Posterior cingulate gyrus (tissue), 11 donors: ENCODE results near the gene NFKBIZ.
"Not testable (repeated sequence)": the region's sequence is repeated elsewhere in the genome, so short reads cannot be mapped to it uniquely, and the experiment has no call there.

Experiments used
- DNase-seq, 10 donors: peaks; one replicate each; pipeline versions ENCODE4 v3.0.0 to v3.0.0-alpha.2; 2020 to 2021; ENCODE audit warnings: mixed read lengths in 3 of 10
- intact Hi-C: fragments of 100-400 bp; cut with DNase I; formaldehyde crosslinking; loops from one replicate; pipeline ENCODE4 v1.15.1; 2023

Gene NFKBIZ

GRCh38 chr3:101867511-101867910 lies 18.2 kb downstream of the NFKBIZ start:
- DNase-seq, result no peak
- intact Hi-C loops, result no loop called here

DNA sequence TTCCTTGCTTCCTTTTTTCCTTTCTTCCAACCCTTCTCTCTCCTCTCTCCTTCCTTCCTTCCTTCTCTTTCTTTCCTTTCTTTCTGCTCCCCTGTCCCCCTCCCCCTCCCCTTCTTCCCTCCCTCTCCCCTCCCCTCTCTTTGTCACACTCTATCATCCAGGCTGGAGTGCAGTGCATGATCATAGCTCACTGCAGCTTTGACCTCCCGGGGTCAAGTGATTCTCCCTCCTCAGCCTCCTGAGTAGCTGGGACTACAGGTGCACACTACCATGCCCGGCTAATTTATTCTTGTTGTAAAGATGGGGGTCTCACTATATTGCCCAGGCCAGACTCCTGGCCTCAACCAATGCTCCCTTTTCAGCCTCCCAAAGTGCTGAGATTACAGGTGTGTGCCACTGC lies 18.7 kb downstream of the NFKBIZ start:
- DNase-seq, result no peak
- intact Hi-C loops, result no loop called here

- intact Hi-C loops, result no loop called here
These were observed 19.5 kb downstream of the NFKBIZ start for GRCh38 chr3:101868534-101869464.

GRCh38 chr3:101870138-101870537 lies 20.8 kb downstream of the NFKBIZ start:
- no peak for DNase-seq
- intact Hi-C loops, result no loop called here

More at GRCh38 chr3:101868534-101869464, 19.5 kb downstream of the NFKBIZ start:
- DNase-seq, result no peak

DNA sequence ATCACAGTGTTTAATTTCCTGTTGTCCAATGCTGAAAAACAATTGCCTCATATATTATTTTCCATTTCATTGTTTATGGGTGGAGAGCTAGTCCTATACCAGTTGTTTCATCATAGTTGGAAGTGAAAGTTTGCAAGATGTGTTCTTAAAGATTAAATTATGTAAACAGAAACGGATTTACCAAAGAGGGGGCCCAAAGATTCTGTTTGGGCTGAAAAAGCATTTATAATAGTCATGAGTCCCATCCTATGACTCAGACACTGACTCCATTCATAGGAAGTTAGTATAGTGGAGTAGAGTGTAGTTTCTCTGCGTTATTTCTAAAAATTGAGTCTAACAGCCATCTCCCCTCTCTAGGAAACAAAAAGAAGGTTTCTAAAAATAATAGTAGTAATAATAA lies 24.3 kb downstream of the NFKBIZ start:
- intact Hi-C loops, result no loop called here
- DNase-seq, result no peak

DNA sequence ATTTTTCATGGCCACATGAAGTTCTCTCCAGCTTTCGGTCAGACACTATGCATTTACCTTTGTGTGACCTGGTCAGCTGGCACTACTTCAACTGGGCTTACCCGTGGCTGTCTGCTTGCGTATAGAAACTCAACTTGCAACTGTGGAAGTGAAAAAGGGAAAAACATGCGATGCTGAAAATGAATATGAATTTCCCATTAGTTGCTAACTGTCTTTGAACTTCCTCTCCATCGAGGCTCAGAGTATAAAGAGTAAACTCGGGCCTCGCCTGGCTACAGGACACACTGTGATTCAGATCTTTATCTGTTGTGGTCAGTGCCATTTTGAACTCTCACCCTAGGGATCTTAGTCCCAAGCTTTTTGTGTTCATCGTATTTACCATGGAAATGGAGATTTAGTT lies 26.8 kb downstream of the NFKBIZ start:
- intact Hi-C loops, result no loop called here
- DNase-seq, result no peak

DNA sequence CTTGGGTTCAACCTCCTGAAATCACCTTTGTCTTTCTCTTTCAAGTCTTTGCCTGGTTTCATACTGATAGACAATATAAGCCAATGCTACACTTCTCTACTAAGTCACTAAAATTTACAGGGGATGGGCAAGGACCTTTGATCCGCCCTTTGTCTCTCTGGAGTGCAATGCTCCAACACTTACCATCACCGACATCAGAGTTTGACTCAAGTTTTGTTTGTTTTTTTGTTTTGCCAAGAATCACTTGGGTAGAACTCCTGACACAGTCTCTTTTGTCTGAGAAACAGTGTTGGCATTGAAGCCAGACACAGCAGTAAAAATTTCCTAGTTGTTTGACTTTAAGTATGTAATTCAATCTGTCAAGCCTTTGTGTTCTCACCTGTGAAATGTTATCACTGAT lies 29.3 kb downstream of the NFKBIZ start:
- no peak for DNase-seq
- intact Hi-C loops, result no loop called here

- no peak for DNase-seq
- intact Hi-C loops, result no loop called here
These were observed 29.8 kb downstream of the NFKBIZ start for GRCh38 chr3:101879102-101879501.

DNA sequence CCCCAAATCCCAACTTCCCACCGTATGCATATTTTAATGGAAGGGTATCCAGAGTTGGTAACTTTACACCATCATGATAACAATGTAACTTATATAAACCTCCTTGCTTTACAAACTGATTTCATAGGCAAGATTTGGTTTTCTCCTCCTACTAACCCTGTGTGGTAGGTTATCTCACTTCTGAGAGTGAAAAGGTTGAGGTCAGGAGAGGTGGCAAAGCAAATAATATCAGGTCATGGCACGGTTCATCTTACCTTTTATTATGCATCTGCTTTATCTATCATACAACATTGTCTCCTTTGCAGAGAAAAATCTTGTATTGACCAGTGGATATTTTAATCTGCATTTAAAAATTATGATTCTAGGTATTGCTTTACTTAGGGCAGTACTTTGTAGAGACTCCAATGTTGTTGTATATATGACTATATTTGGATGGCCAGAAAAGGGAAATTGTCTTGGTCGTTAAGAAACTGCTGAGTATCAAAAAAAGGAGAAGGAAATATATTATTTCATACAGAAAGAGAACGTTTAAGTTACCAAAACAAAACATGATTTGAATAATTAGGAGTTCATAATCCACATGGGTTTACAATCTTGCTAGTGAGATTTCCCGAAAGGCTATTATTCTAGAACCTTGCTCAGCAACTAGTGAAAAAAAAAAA lies 30.4 kb downstream of the NFKBIZ start:
- intact Hi-C loops, result no loop called here
- no peak for DNase-seq

GRCh38 chr3:101884776-101885175 lies 35.5 kb downstream of the NFKBIZ start:
- intact Hi-C loops, result no loop called here
- DNase-seq, result no peak

DNA sequence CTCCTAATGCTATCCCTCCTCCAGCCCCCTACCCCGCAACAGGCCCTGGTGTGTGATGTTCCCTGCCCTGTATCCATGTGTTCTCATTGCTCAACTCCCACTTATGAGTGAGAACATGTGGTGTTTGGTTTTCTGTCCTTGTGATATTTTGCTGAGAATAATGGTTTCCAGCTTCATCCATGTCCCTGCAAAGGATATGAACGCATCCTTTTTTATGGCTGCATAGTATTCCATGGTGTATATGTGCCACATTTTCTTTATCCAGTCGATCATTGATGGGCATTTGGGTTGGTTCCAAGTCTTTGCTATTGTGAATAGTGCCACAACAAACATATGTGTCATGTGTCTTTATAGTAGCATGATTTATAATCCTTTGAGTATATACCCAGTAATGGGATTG lies 36.3 kb downstream of the NFKBIZ start:
- intact Hi-C loops, DNase-seq: not testable (repeated sequence)

GRCh38 chr3:101886626-101887025 lies 37.3 kb downstream of the NFKBIZ start:
- no peak for DNase-seq
- intact Hi-C loops, result no loop called here

GRCh38 chr3:101888653-101889052 lies 39.3 kb downstream of the NFKBIZ start:
- no peak for DNase-seq
- intact Hi-C loops, result no loop called here

- intact Hi-C loops, result no loop called here
- no peak for DNase-seq
These were observed 41.4 kb downstream of the NFKBIZ start for GRCh38 chr3:101890716-101891115.

DNA sequence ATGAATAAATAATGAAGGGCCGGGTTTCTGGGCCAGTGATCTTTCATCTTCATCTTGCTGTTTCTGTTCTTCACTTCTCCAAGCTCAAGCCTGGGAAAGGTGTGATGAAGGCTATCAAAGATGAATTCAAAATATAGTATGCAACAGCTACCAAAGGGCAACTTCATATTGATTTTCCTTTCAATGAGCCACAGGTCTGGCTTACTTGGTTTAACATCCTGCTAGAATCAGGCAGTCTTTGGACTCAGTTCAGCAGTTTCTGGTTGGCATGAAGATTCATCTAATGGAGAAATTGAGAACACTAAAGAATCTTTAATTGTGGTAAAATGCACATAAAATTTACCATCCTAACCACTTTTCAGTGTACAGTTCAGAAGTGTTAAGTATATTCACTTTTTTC lies 43.3 kb downstream of the NFKBIZ start:
- intact Hi-C loops, result no loop called here
- DNase-seq, result no peak

GRCh38 chr3:101896083-101896757 lies 46.9 kb downstream of the NFKBIZ start:
- intact Hi-C loops, result no loop called here
- no peak for DNase-seq

GRCh38 chr3:101897013-101897412 lies 47.7 kb downstream of the NFKBIZ start:
- intact Hi-C loops, result no loop called here
- no peak for DNase-seq

DNA sequence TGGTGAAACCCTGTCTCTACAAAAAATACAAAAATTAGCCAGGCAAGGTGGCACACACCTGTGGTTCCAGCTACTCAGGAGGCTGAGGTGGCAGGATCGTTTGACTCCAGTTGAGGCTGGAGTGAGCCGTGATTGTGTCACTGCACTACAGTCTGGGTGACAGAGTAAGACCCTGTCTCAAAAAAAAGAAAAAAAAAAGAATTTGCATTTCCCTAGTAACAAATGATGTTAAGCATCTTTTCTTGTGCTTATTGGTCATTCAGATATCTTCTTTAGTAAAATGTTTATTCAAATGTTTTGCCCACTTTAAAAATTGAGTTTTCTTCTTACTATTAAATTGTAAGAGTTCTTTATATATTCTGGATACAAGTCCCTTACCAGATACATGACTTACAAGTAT lies 48.7 kb downstream of the NFKBIZ start:
- no peak for DNase-seq
- intact Hi-C loops, result no loop called here

GRCh38 chr3:101898752-101899169 lies 49.4 kb downstream of the NFKBIZ start:
- no peak for DNase-seq

DNA sequence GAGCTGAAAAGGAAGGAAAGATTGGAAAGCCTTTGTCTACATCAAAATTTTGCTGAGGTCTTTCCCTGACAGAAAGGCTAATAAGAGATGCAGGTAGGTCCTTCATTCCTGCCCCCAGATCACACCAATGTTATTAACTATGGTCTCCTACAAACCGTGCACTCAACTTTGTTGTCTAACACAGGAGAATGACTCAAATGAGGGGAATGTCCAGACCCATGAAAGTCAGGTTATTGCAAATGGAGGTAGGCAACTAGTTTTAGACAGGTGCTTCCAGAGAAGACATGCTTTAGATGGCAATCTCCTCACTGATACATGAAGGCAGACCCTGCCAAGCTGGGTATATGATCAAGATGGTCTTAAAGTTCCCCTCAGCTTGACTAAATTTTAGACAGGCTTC lies 51.0 kb downstream of the NFKBIZ start:
- intact Hi-C loops, result no loop called here
- DNase-seq, result no peak

More at GRCh38 chr3:101898752-101899169, 49.4 kb downstream of the NFKBIZ start:
- intact Hi-C loops, result no loop called here

DNA sequence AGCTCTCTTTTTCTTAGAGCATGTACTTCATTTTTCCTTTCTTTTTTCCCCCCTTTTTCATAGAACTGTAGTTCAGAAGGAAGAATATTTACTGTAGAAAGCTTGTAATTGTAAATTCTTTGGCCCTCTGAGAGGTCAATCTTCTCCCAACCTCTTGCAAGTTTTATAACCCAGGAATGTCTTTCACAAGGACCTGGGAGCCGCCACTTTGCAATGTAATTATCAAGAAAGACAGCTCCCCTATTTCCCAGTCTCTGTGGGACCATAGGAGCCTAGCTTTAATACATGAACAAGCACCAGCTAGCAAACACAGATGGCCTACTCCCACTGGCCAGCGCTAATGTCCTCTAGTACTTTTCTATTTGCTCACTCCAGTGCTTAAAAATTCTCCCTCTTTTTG lies 51.4 kb downstream of the NFKBIZ start:
- intact Hi-C loops, result no loop called here
- DNase-seq, result no peak
